Esophagus muscularis mucosa (tissue), 3 donors: Measurements from ENCODE around the gene SGCE.

Experiments used
- CTCF ChIP-seq, 3 experiments: fragments of 200-600 bp in 2 of 3; fragments of 450-650 bp in 1 of 3; sonication (generic) in 2 of 3; IDR thresholded peaks; one replicate each; pipeline ENCODE4 v1.5.1; 2017 to 2019; ENCODE audit warnings: antibody characterized with exemption in 3 of 3, mild to moderate bottlenecking in 2 of 3, moderate library complexity in 1 of 3
- POLR2A ChIP-seq: fragments of 450-650 bp; IDR thresholded peaks from one replicate; pipeline ENCODE4 v1.6.1; 2017; ENCODE audit warnings: antibody characterized with exemption, moderate library complexity, mild to moderate bottlenecking, low read depth
- POLR2AphosphoS5 ChIP-seq, 2 donors: sonication (generic); formaldehyde crosslinking; IDR thresholded peaks; one replicate each; pipeline ENCODE4 v1.6.1; 2017; ENCODE audit warnings: antibody characterized with exemption in 2 of 2

- TF ChIP-seq POLR2A (no peak), CTCF (IDR thresholded peaks at IDR 0.05) (no peak), POLR2AphosphoS5 (IDR thresholded peaks at IDR 0.05) (no peak)
Observed at GRCh38 chr7:94595717-94596116, 60.2 kb downstream of the SGCE start.
